ENCODE results near the gene UBE2QL1.

The UBE2QL1 gene

GRCh38 chr5:6455571-6456200 lies 7.0 kb downstream of the UBE2QL1 start:
- TF ChIP-seq BACH2 (CRISPR knock-in tag; IDR thresholded peaks at IDR 0.05; ENCODE audit: borderline replicate concordance) = no peak
- TF ChIP-seq ZFP3 (CRISPR knock-in tag; IDR thresholded peaks at IDR 0.05) = no peak
- TF ChIP-seq TOX (CRISPR knock-in tag; IDR thresholded peaks at IDR 0.05; ENCODE audit: borderline replicate concordance) = no peak
- TF ChIP-seq, protein P1, sequence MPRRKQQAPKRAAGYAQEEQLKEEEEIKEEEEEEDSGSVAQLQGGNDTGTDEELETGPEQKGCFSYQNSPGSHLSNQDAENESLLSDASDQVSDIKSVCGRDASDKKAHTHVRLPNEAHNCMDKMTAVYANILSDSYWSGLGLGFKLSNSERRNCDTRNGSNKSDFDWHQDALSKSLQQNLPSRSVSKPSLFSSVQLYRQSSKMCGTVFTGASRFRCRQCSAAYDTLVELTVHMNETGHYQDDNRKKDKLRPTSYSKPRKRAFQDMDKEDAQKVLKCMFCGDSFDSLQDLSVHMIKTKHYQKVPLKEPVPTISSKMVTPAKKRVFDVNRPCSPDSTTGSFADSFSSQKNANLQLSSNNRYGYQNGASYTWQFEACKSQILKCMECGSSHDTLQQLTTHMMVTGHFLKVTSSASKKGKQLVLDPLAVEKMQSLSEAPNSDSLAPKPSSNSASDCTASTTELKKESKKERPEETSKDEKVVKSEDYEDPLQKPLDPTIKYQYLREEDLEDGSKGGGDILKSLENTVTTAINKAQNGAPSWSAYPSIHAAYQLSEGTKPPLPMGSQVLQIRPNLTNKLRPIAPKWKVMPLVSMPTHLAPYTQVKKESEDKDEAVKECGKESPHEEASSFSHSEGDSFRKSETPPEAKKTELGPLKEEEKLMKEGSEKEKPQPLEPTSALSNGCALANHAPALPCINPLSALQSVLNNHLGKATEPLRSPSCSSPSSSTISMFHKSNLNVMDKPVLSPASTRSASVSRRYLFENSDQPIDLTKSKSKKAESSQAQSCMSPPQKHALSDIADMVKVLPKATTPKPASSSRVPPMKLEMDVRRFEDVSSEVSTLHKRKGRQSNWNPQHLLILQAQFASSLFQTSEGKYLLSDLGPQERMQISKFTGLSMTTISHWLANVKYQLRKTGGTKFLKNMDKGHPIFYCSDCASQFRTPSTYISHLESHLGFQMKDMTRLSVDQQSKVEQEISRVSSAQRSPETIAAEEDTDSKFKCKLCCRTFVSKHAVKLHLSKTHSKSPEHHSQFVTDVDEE (CRISPR knock-in tag; IDR thresholded peaks at IDR 0.05) = no peak
- TF ChIP-seq ZNF565 (CRISPR knock-in tag; conservative IDR thresholded peaks at IDR 0.05; ENCODE audit: low read depth) = no peak
- TF ChIP-seq ARNTL (CRISPR knock-in tag; IDR thresholded peaks at IDR 0.05; ENCODE audit: borderline replicate concordance, low read depth) = no peak
- TF ChIP-seq CSRNP3 (CRISPR knock-in tag; IDR thresholded peaks at IDR 0.05) = no peak
- TF ChIP-seq ZFP30 (CRISPR knock-in tag; IDR thresholded peaks at IDR 0.05) = no peak
- no peak for TF ChIP-seq ZNF8 (CRISPR knock-in tag; IDR thresholded peaks at IDR 0.05)

DNA sequence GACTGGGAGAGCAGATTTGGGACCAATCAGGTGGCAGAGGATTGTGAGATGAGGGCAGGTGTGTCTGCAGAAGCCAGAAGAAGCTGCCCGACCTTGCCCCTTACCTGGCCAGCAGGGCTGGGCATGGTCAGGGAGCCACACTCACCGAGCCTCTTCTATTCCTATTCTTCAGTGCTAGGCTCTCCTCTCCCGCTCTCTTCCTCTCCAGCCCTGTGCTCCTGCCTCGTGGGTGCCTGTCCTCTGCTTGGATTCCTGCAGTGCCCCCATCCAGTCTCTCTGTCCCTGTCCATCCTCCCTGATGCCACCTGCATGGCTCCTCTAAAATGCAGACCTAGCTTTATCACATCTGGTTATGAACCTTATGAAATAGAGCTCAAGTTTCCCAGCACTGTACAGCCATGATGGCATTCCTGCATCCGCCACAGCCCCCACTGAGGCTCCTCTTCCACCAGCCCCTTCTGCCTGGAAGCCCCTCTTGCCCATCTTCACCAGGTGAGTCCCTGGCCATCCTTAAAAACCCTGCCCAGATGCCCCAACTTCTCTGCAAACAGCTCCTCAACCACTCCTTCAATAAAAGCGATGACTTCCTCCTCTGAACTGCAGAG lies 8.2 kb downstream of the UBE2QL1 start:
- no peak for TF ChIP-seq ARNTL (CRISPR knock-in tag; IDR thresholded peaks at IDR 0.05; ENCODE audit: borderline replicate concordance, low read depth)
- no peak for TF ChIP-seq ZNF565 (CRISPR knock-in tag; conservative IDR thresholded peaks at IDR 0.05; ENCODE audit: low read depth)
- TF ChIP-seq CSDC2 (CRISPR knock-in tag; IDR thresholded peaks at IDR 0.05) = no peak
- TF ChIP-seq, protein P1 (CRISPR knock-in tag; IDR thresholded peaks at IDR 0.05) = no peak
- TF ChIP-seq, protein P2, sequence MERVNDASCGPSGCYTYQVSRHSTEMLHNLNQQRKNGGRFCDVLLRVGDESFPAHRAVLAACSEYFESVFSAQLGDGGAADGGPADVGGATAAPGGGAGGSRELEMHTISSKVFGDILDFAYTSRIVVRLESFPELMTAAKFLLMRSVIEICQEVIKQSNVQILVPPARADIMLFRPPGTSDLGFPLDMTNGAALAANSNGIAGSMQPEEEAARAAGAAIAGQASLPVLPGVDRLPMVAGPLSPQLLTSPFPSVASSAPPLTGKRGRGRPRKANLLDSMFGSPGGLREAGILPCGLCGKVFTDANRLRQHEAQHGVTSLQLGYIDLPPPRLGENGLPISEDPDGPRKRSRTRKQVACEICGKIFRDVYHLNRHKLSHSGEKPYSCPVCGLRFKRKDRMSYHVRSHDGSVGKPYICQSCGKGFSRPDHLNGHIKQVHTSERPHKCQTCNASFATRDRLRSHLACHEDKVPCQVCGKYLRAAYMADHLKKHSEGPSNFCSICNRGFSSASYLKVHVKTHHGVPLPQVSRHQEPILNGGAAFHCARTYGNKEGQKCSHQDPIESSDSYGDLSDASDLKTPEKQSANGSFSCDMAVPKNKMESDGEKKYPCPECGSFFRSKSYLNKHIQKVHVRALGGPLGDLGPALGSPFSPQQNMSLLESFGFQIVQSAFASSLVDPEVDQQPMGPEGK (CRISPR knock-in tag; IDR thresholded peaks at IDR 0.05; ENCODE audit: borderline replicate concordance) = no peak
- no peak for TF ChIP-seq ZNF70 (CRISPR knock-in tag; IDR thresholded peaks at IDR 0.05)
- TF ChIP-seq CSRNP3 (CRISPR knock-in tag; IDR thresholded peaks at IDR 0.05) = no peak
- no peak for ATAC-seq

More at GRCh38 chr5:6455571-6456200, 7.0 kb downstream of the UBE2QL1 start:
- no peak for ATAC-seq

DNA sequence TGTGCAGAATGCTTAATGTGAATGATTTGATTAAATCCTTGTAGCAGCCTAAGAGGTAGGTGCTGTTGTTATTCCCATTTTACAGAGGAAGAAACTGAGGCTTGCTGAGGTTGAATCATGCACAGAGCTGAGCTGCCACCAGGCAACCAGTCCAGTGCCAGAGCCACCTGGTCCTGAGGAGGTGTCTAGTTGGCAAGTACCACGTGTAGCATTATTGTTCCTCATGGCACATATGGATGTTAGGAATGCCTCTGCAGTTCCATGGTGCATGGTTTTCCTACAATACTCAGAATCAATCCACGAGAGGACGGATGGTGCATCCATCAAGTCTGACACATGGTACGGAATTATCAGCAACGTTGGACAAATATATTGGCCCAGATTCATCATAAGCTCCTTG lies 8.9 kb downstream of the UBE2QL1 start:
- TF ChIP-seq RARB (CRISPR knock-in tag; IDR thresholded peaks at IDR 0.05) (no peak), ISL1 (CRISPR knock-in tag; IDR thresholded peaks at IDR 0.05) (no peak), POU6F1 (CRISPR knock-in tag; IDR thresholded peaks at IDR 0.05; ENCODE audit: borderline replicate concordance, low read depth) (no peak)
- ATAC-seq = no peak
